Right atrium auricular region (tissue), 2 donors: ENCODE results near the gene TTLL6. TPM values are rescaled to one million over a fixed set of nuclear protein-coding genes. Genes with fewer than 3 reads are reported as not detected.

Experiments
- DNase-seq: peaks from one replicate; pipeline ENCODE4 v3.0.0-alpha.2; 2019; ENCODE audit warnings: low spot score
- H3K27ac ChIP-seq, 2 donors: fragments of 200-600 bp; sonication (generic); 1 replicate in 1 of 2; 2 replicates in 1 of 2; pipeline ENCODE4 v1.5.1; 2016 to 2019
- H3K27me3 ChIP-seq, 2 donors: fragments of 200-600 bp; sonication (generic); one replicate each; pipeline versions ENCODE4 v1.5.1 to v1.6.0; 2017 to 2019
- H3K36me3 ChIP-seq: fragments of 200-600 bp; sonication (generic); one replicate; pipeline ENCODE4 v1.5.1; 2016
- H3K4me1 ChIP-seq, 2 donors: fragments of 200-600 bp; sonication (generic); one replicate each; pipeline versions ENCODE4 v1.5.1 to v1.6.0; 2017 to 2019
- H3K4me3 ChIP-seq, 2 donors: fragments of 200-600 bp; sonication (generic); 1 replicate in 1 of 2; 2 replicates in 1 of 2; pipeline ENCODE4 v1.5.1; 2017 to 2019; ENCODE audit warnings: mild to moderate bottlenecking in 1 of 2, moderate library complexity in 1 of 2
- H3K9me3 ChIP-seq, 2 donors: fragments of 200-600 bp; sonication (generic); one replicate each; pipeline ENCODE4 v1.5.1; 2019
- total RNA-seq, 2 donors: library from RNA; depleted of rRNA; stranded (reverse); fragments of >200 nt; gene quantifications; one replicate each; pipeline ENCODE4 v1.1.0, GENCODE V29; 2016
- TF ChIP-seq, protein P1 (sequence below), 2 donors: fragments of 200-600 bp; sonication (generic); IDR thresholded peaks; one replicate each; pipeline ENCODE4 v1.5.1; 2019; ENCODE audit warnings: antibody characterized with exemption in 2 of 2

The TTLL6 gene
- total RNA-seq, 2 donors from 2014 or later: not detected

DNA sequence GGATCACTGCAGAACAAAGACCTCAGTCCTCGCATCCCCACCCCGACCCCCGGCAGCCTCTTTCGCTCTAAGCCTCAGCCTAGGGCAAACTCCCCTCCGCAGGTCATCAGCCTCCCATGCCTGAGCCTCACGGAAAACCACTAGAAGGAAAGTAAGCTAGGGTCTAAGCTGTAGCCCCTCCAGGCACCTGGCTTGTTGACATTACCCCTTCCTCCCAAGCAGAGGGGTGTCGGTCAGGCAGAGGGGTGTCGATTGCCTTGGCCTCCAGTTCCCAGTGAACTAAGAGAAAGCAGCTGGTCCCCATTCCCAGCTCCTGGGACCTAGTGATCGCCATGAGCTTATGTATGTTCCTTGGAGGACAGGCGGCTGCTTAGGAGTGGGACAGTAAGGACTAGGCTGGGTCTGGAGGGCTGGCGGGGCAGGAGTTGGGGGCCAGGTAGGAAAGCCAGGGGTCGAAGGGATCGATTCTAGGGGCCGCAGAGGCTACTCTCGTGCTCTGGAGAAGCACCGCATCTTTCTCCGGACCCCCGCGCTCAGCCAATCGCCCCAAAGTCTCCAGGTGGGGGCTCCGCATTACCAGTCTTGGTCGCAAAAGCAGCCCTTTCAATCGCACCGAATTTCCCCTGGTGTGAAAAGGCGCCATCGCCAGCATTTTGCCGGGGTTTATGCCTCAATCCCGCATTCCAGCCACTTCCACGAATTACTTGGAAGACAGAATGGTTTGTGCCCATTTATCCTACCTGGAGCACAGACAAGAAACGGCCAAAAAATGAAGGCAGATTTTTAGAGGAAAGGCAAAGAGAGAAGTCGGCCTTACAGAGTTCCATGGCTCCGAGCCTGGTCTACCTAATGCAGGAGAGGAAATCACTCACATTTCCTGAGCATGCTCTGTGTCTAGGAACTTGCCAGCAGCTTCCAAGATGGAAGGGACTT lies 67.1 kb downstream of the TTLL6 start:
- no peaks in the 10 kb centered on the region for H3K9me3 ChIP-seq
- H3K4me1 ChIP-seq: peaks cover 0 to 13% of the 10 kb centered on the region in 2 donors
- H3K36me3 ChIP-seq: no peaks in the 10 kb centered on the region
- TF ChIP-seq, protein P1, sequence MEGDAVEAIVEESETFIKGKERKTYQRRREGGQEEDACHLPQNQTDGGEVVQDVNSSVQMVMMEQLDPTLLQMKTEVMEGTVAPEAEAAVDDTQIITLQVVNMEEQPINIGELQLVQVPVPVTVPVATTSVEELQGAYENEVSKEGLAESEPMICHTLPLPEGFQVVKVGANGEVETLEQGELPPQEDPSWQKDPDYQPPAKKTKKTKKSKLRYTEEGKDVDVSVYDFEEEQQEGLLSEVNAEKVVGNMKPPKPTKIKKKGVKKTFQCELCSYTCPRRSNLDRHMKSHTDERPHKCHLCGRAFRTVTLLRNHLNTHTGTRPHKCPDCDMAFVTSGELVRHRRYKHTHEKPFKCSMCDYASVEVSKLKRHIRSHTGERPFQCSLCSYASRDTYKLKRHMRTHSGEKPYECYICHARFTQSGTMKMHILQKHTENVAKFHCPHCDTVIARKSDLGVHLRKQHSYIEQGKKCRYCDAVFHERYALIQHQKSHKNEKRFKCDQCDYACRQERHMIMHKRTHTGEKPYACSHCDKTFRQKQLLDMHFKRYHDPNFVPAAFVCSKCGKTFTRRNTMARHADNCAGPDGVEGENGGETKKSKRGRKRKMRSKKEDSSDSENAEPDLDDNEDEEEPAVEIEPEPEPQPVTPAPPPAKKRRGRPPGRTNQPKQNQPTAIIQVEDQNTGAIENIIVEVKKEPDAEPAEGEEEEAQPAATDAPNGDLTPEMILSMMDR (IDR thresholded peaks at IDR 0.05): no peak
- DNase-seq: no peak
- peaks cover 65 to 81% of the 10 kb centered on the region in 2 donors for H3K27me3 ChIP-seq
- H3K4me3 ChIP-seq: no peak overlapping the region
- no peak overlapping the region for H3K27ac ChIP-seq

GRCh38 chr17:48748718-48749566 lies 68.1 kb downstream of the TTLL6 start:
- Histone ChIP-seq H3K27ac (no peak overlapping the region), H3K27me3 (peaks cover 57 to 81% of the 10 kb centered on the region in 2 donors), H3K4me1 (peaks cover 0 to 4% of the 10 kb centered on the region in 2 donors), H3K4me3 (no peak overlapping the region), H3K36me3 (no peaks in the 10 kb centered on the region), H3K9me3 (no peaks in the 10 kb centered on the region)
- TF ChIP-seq, protein P1 (IDR thresholded peaks at IDR 0.05): no peak
- no peak for DNase-seq

- Histone ChIP-seq H3K9me3 (no peaks in the 10 kb centered on the region), H3K27ac (no peak overlapping the region), H3K4me1 (peaks cover 0 to 1% of the 10 kb centered on the region in 2 donors), H3K36me3 (no peaks in the 10 kb centered on the region), H3K27me3 (peaks cover 48 to 73% of the 10 kb centered on the region in 2 donors), H3K4me3 (no peak overlapping the region)
- no peak for DNase-seq
- TF ChIP-seq, protein P1 (IDR thresholded peaks at IDR 0.05): no peak
Observed at GRCh38 chr17:48747445-48748363, 69.3 kb downstream of the TTLL6 start.

DNA sequence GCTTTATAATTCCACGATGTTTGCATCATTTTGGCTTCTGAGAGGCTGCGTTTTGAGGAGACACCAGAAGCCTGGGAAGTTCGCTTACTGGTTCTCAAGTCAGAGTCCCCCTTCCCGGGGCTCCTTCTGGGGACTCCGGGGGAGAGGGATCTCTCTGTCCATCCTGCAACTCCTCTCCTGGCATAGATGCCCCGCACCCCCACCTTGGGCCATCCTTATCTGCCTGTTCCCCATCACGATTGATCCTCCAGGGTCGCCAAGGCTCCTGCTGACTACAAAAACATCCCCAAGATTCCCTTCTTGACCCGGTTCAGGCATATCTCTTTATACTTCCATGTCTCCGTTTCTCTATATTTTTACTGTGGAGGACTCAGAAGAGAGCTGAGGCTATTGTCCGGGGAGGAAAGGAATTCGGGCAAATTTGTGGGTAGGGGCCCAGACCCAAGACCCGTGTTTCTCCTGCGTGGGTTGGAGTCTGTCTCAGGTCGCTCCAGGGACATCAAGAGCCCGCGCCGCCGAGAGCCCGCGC lies 70.0 kb downstream of the TTLL6 start:
- TF ChIP-seq, protein P1 (IDR thresholded peaks at IDR 0.05): no peak
- Histone ChIP-seq H3K9me3 (no peaks in the 10 kb centered on the region), H3K36me3 (no peaks in the 10 kb centered on the region), H3K27me3 (peaks cover 45 to 67% of the 10 kb centered on the region in 2 donors), H3K27ac (no peak overlapping the region), H3K4me1 (no peaks in the 10 kb centered on the region), H3K4me3 (no peak overlapping the region)
- DNase-seq: no peak
